ENCODE measurements around the gene TMOD2.

TMOD2 gene

GRCh38 chr15:51796847-51797401 lies 45.5 kb downstream of the TMOD2 start:
- no peak for TF ChIP-seq NFIC (IDR thresholded peaks at IDR 0.05)
- TF ChIP-seq USF1 (IDR thresholded peaks at IDR 0.05), result no peak
- no peak for TF ChIP-seq RAD21 (IDR thresholded peaks at IDR 0.05; ENCODE audit: low read depth)
- TF ChIP-seq CEBPB (IDR thresholded peaks at IDR 0.05), result no peak
- TF ChIP-seq EGR1 (IDR thresholded peaks at IDR 0.05), result no peak
- TF ChIP-seq TAF1 (IDR thresholded peaks at IDR 0.05; ENCODE audit: low read depth), result no peak
- no peak for TF ChIP-seq YY1 (IDR thresholded peaks at IDR 0.05; ENCODE audit: low read depth)
- TF ChIP-seq ZBTB7A (IDR thresholded peaks at IDR 0.05; ENCODE audit: low read depth), result no peak
- TF ChIP-seq EP300 (IDR thresholded peaks at IDR 0.05; ENCODE audit: borderline replicate concordance), result no peak
- TF ChIP-seq TEAD4 (IDR thresholded peaks at IDR 0.05), result no peak
- TF ChIP-seq CREB1 (IDR thresholded peaks at IDR 0.05; ENCODE audit: low read depth), result no peak
- no peak for TF ChIP-seq FOXM1 (IDR thresholded peaks at IDR 0.05; ENCODE audit: borderline replicate concordance, low read depth)
- no peak for TF ChIP-seq TCF12 (IDR thresholded peaks at IDR 0.05; ENCODE audit: low read depth)
- TF ChIP-seq MAX (IDR thresholded peaks at IDR 0.05), result no peak

GRCh38 chr15:51798281-51798680 lies 46.9 kb downstream of the TMOD2 start:
- TF ChIP-seq NFIC (IDR thresholded peaks at IDR 0.05) (no peak), RAD21 (IDR thresholded peaks at IDR 0.05; ENCODE audit: low read depth) (no peak), USF1 (IDR thresholded peaks at IDR 0.05) (no peak), EGR1 (IDR thresholded peaks at IDR 0.05) (no peak), YY1 (IDR thresholded peaks at IDR 0.05; ENCODE audit: low read depth) (no peak), TEAD4 (IDR thresholded peaks at IDR 0.05) (no peak), EP300 (IDR thresholded peaks at IDR 0.05; ENCODE audit: borderline replicate concordance) (no peak), ZBTB7A (IDR thresholded peaks at IDR 0.05; ENCODE audit: low read depth) (no peak), MAX (IDR thresholded peaks at IDR 0.05) (no peak), CREB1 (IDR thresholded peaks at IDR 0.05; ENCODE audit: low read depth) (no peak), FOXM1 (IDR thresholded peaks at IDR 0.05; ENCODE audit: borderline replicate concordance, low read depth) (no peak), REST (IDR thresholded peaks at IDR 0.05; ENCODE audit: low read depth) (no peak), TAF1 (IDR thresholded peaks at IDR 0.05; ENCODE audit: low read depth) (no peak)

GRCh38 chr15:51799282-51800252 lies 48.2 kb downstream of the TMOD2 start:
- TF ChIP-seq CEBPB (IDR thresholded peaks at IDR 0.05) (no peak), RAD21 (IDR thresholded peaks at IDR 0.05; ENCODE audit: low read depth) (no peak), CREB1 (IDR thresholded peaks at IDR 0.05; ENCODE audit: low read depth) (no peak), TCF12 (IDR thresholded peaks at IDR 0.05; ENCODE audit: low read depth) (no peak), MAX (IDR thresholded peaks at IDR 0.05) (no peak), TAF1 (IDR thresholded peaks at IDR 0.05; ENCODE audit: low read depth) (no peak), NFIC (IDR thresholded peaks at IDR 0.05) (no peak), ZBTB7A (IDR thresholded peaks at IDR 0.05; ENCODE audit: low read depth) (no peak), EP300 (IDR thresholded peaks at IDR 0.05; ENCODE audit: borderline replicate concordance) (no peak), TEAD4 (IDR thresholded peaks at IDR 0.05) (no peak), YY1 (IDR thresholded peaks at IDR 0.05; ENCODE audit: low read depth) (no peak), FOXM1 (IDR thresholded peaks at IDR 0.05; ENCODE audit: borderline replicate concordance, low read depth) (no peak), USF1 (IDR thresholded peaks at IDR 0.05) (no peak), EGR1 (IDR thresholded peaks at IDR 0.05) (no peak), REST (IDR thresholded peaks at IDR 0.05; ENCODE audit: low read depth) (no peak)

GRCh38 chr15:51801391-51801835 lies 50.0 kb downstream of the TMOD2 start:
- no peak for TF ChIP-seq USF1 (IDR thresholded peaks at IDR 0.05)
- no peak for TF ChIP-seq ZBTB7A (IDR thresholded peaks at IDR 0.05; ENCODE audit: low read depth)
- TF ChIP-seq MAX (IDR thresholded peaks at IDR 0.05), result no peak
- no peak for TF ChIP-seq CREB1 (IDR thresholded peaks at IDR 0.05; ENCODE audit: low read depth)
- no peak for TF ChIP-seq TEAD4 (IDR thresholded peaks at IDR 0.05)
- TF ChIP-seq EP300 (IDR thresholded peaks at IDR 0.05; ENCODE audit: borderline replicate concordance), result no peak
- TF ChIP-seq TAF1 (IDR thresholded peaks at IDR 0.05; ENCODE audit: low read depth), result no peak
- no peak for TF ChIP-seq TCF12 (IDR thresholded peaks at IDR 0.05; ENCODE audit: low read depth)
- no peak; the same call in 1 of the 2 replicates for TF ChIP-seq RAD21 (IDR thresholded peaks at IDR 0.05; ENCODE audit: low read depth)
- no peak for TF ChIP-seq YY1 (IDR thresholded peaks at IDR 0.05; ENCODE audit: low read depth)
- TF ChIP-seq REST (IDR thresholded peaks at IDR 0.05; ENCODE audit: low read depth), result no peak
- TF ChIP-seq EGR1 (IDR thresholded peaks at IDR 0.05), result no peak
- no peak for TF ChIP-seq FOXM1 (IDR thresholded peaks at IDR 0.05; ENCODE audit: borderline replicate concordance, low read depth)
- no peak for TF ChIP-seq NFIC (IDR thresholded peaks at IDR 0.05)

Measured in Ishikawa (cell line).